Measurements from ENCODE around the gene METAP2. TPM values are rescaled to one million over a fixed set of nuclear protein-coding genes. Genes with fewer than 3 reads are reported as not detected.

The METAP2 gene
- total and polyA plus RNA-seq, 5 donors, result 55.0 to 70.3 (median 65.8) TPM

GRCh38 chr12:95487024-95487423 is 13.1 kb downstream of the METAP2 start:
- DNase-seq (no peak), ATAC-seq (no peak)
- Histone ChIP-seq H3K4me1 (ENCODE audit: control insufficient read depth, insufficient read depth, low read length) (no peaks in the 10 kb centered on the region), H3K27me3 (ENCODE audit: control insufficient read depth, insufficient read depth) (no peaks in the 10 kb centered on the region), H3K9me3 (ENCODE audit: control insufficient read depth, low read length) (no peaks in the 10 kb centered on the region), H3K27ac (ENCODE audit: low read length) (no peak overlapping the region), H3K4me3 (ENCODE audit: low read length) (no peak overlapping the region)
- 83% methylated on average over 2 of the region's 2 CpGs for WGBS
- intact Hi-C loops (cut with DNase I), result no loop called here

- Histone ChIP-seq H3K4me3 (ENCODE audit: low read length) (no peak overlapping the region), H3K4me1 (ENCODE audit: control insufficient read depth, insufficient read depth, low read length) (no peaks in the 10 kb centered on the region), H3K27me3 (ENCODE audit: control insufficient read depth, insufficient read depth) (no peaks in the 10 kb centered on the region), H3K27ac (ENCODE audit: low read length) (no peak overlapping the region), H3K9me3 (ENCODE audit: control insufficient read depth, low read length) (no peaks in the 10 kb centered on the region)
- DNase-seq (no peak), ATAC-seq (no peak)
- WGBS, result 90% methylated on average over 2 of the region's 2 CpGs
- intact Hi-C loops (cut with DNase I), result no loop called here
Measured at GRCh38 chr12:95492462-95492861, 18.5 kb downstream of the METAP2 start.

DNA sequence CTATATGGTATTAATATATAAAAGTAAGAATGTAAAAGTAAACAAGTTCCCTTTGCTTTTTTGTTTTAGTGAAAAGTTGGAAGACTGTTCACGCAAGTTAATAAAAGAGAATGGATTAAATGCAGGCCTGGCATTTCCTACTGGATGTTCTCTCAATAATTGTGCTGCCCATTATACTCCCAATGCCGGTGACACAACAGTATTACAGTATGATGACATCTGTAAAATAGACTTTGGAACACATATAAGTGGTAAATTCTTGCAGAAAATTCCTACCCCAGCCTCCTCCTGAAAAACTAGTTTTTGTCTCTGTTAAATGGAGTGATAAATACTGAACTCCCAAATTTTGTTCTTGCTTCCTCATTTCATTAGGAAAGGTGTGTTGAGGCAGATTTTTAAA is 20.9 kb downstream of the METAP2 start:
- WGBS, result 97% methylated on average over 2 of the region's 2 CpGs
- no peak overlapping the region for H3K27ac ChIP-seq (ENCODE audit: low read length)
- H3K9me3 ChIP-seq (ENCODE audit: control insufficient read depth, low read length), result no peaks in the 10 kb centered on the region
- DNase-seq (no peak), ATAC-seq (no peak)
- H3K4me3 ChIP-seq (ENCODE audit: low read length), result no peak overlapping the region
- intact Hi-C loops (cut with DNase I), result no loop called here
- H3K4me1 ChIP-seq (ENCODE audit: control insufficient read depth, insufficient read depth, low read length), result no peaks in the 10 kb centered on the region
- H3K27me3 ChIP-seq (ENCODE audit: control insufficient read depth, insufficient read depth), result no peaks in the 10 kb centered on the region

DNA sequence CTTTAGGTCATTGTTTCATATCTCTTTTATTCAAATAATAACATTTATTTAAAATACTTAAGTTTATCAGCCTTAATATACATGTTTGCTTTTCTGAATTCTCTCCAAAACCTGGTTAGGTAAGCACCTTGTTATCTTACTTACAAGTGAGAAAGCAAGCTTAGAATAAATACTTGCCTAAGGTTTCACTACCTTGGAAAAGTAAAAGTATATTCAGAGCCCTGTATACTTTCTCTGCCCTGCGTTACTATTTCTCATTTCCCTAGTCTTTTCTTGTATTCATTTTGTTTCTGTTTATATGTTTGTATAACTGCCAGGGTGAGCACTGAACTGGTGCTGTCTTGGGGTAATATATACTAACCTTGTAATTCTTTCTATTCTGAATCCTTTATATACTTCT is 21.5 kb downstream of the METAP2 start:
- Histone ChIP-seq H3K4me3 (ENCODE audit: low read length) (no peak overlapping the region), H3K4me1 (ENCODE audit: control insufficient read depth, insufficient read depth, low read length) (no peaks in the 10 kb centered on the region), H3K9me3 (ENCODE audit: control insufficient read depth, low read length) (no peaks in the 10 kb centered on the region), H3K27me3 (ENCODE audit: control insufficient read depth, insufficient read depth) (no peaks in the 10 kb centered on the region), H3K27ac (ENCODE audit: low read length) (no peak overlapping the region)
- DNase-seq (no peak), ATAC-seq (no peak)
- WGBS, result 88% methylated on average over 1 of the region's 1 CpG
- intact Hi-C loops (cut with DNase I), result no loop called here

DNA sequence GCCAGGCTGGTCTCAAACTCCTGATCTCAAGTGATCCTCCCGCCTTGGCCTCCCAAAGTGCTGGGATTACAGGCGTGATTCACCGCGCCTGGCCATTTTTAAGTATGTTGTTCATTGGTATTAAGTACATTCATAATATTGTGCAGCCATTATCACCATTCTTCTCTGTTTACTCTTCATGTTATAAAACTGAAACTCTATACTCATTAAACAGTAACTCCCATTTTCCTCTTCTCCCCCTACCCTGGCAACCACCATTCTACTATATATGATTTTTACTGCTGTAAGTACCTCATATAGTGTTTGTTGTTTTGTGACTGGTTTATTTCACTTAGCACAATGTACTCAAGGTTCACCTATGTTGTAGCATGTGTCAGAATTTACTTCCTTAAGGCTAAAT is 23.1 kb downstream of the METAP2 start:
- DNase-seq (no peak), ATAC-seq (no peak)
- no peak overlapping the region for H3K4me3 ChIP-seq (ENCODE audit: low read length)
- H3K4me1 ChIP-seq (ENCODE audit: control insufficient read depth, insufficient read depth, low read length), result no peaks in the 10 kb centered on the region
- 99% methylated on average over 4 of the region's 4 CpGs for WGBS
- H3K9me3 ChIP-seq (ENCODE audit: control insufficient read depth, low read length), result no peaks in the 10 kb centered on the region
- intact Hi-C loops (cut with DNase I), result no loop called here
- H3K27ac ChIP-seq (ENCODE audit: low read length), result no peak overlapping the region
- H3K27me3 ChIP-seq (ENCODE audit: control insufficient read depth, insufficient read depth), result no peaks in the 10 kb centered on the region

- H3K27me3 ChIP-seq (ENCODE audit: control insufficient read depth, insufficient read depth), result no peaks in the 10 kb centered on the region
- ATAC-seq (no peak), DNase-seq (no peak)
- WGBS, result 98% methylated on average over 5 of the region's 5 CpGs
- H3K4me3 ChIP-seq (ENCODE audit: low read length), result no peak overlapping the region
- H3K27ac ChIP-seq (ENCODE audit: low read length), result no peak overlapping the region
- H3K4me1 ChIP-seq (ENCODE audit: control insufficient read depth, insufficient read depth, low read length), result peaks cover 2% of the 10 kb centered on the region
- intact Hi-C loops (cut with DNase I), result no loop called here
- no peaks in the 10 kb centered on the region for H3K9me3 ChIP-seq (ENCODE audit: control insufficient read depth, low read length)
Measured at GRCh38 chr12:95498968-95499367, 25.0 kb downstream of the METAP2 start.

GRCh38 chr12:95499772-95500171 is 25.8 kb downstream of the METAP2 start:
- no peak for ATAC-seq
- Histone ChIP-seq H3K27me3 (ENCODE audit: control insufficient read depth, insufficient read depth) (no peaks in the 10 kb centered on the region), H3K9me3 (ENCODE audit: control insufficient read depth, low read length) (no peaks in the 10 kb centered on the region), H3K27ac (ENCODE audit: low read length) (no peak overlapping the region), H3K4me1 (ENCODE audit: control insufficient read depth, insufficient read depth, low read length) (peaks cover 2% of the 10 kb centered on the region), H3K4me3 (ENCODE audit: low read length) (no peak overlapping the region)
- intact Hi-C loops (cut with DNase I), result no loop called here
- WGBS, result 72% methylated on average over 2 of the region's 2 CpGs
- DNase-seq, result no peak

DNA sequence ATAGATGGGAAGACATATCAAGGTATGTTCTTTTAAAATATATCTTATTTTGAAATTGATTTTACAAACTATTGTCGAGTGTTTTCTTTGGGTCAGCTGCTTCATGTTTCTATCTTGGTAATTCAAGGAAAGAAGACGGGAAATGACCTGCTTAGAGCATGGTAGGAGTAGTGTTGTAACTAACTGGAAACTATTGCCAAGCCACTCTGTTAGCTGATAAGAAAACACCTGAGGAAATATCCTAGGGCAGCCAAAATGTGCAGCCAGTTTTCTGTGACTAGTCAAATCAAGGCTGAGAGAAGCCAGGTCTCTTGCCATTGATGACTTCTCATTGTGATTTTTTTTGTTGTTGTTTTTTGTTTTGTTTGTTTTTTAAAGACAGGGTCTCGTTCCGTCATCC is 30.2 kb downstream of the METAP2 start:
- H3K27me3 ChIP-seq (ENCODE audit: control insufficient read depth, insufficient read depth), result no peaks in the 10 kb centered on the region
- DNase-seq, result no peak
- peaks cover 2% of the 10 kb centered on the region for H3K4me1 ChIP-seq (ENCODE audit: control insufficient read depth, insufficient read depth, low read length)
- H3K4me3 ChIP-seq (ENCODE audit: low read length), result no peak overlapping the region
- intact Hi-C loops (cut with DNase I), result no loop called here
- H3K27ac ChIP-seq (ENCODE audit: low read length), result no peak overlapping the region
- WGBS, result 88% methylated on average over 4 of the region's 4 CpGs
- H3K9me3 ChIP-seq (ENCODE audit: control insufficient read depth, low read length), result no peaks in the 10 kb centered on the region
- no peak for ATAC-seq

DNA sequence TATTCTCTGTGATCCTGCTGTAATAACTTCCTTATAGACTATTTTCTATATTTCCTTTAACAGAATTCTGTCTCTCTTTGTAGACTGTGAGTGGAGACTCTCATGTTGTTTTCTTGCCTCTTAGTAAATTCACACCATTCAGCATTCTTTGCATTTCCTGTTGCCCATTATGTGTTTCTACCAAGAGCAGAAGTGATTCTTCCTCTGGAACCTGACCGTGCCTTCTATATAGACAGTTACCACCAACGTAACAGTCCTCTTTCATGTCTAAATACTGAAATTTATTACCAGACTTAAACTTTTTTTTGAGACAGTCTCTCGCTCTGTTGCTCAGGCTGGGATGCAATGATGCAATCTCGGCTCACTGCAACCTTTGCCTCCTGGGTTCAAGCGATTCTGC is 31.1 kb downstream of the METAP2 start:
- no peak for DNase-seq
- Histone ChIP-seq H3K9me3 (ENCODE audit: control insufficient read depth, low read length) (no peaks in the 10 kb centered on the region), H3K4me1 (ENCODE audit: control insufficient read depth, insufficient read depth, low read length) (peaks cover 2% of the 10 kb centered on the region), H3K4me3 (ENCODE audit: low read length) (no peak overlapping the region), H3K27ac (ENCODE audit: low read length) (no peak overlapping the region), H3K27me3 (ENCODE audit: control insufficient read depth, insufficient read depth) (no peaks in the 10 kb centered on the region)
- intact Hi-C loops (cut with DNase I), result no loop called here
- whole genome bisulfite sequencing, result 92% methylated on average over 5 of the region's 5 CpGs
- ATAC-seq, result no peak

- DNase-seq (no peak), ATAC-seq (no peak)
- 84% methylated on average over 10 of the region's 10 CpGs for WGBS
- Histone ChIP-seq H3K27ac (ENCODE audit: low read length) (no peak overlapping the region), H3K4me1 (ENCODE audit: control insufficient read depth, insufficient read depth, low read length) (peaks cover 2% of the 10 kb centered on the region), H3K9me3 (ENCODE audit: control insufficient read depth, low read length) (no peaks in the 10 kb centered on the region), H3K4me3 (ENCODE audit: low read length) (no peak overlapping the region), H3K27me3 (ENCODE audit: control insufficient read depth, insufficient read depth) (no peaks in the 10 kb centered on the region)
- intact Hi-C loops (cut with DNase I), result no loop called here
Measured at GRCh38 chr12:95506707-95507523, 33.0 kb downstream of the METAP2 start.

- Histone ChIP-seq H3K9me3 (ENCODE audit: control insufficient read depth, low read length) (no peaks in the 10 kb centered on the region), H3K4me3 (ENCODE audit: low read length) (no peak overlapping the region), H3K27ac (ENCODE audit: low read length) (no peak overlapping the region), H3K27me3 (ENCODE audit: control insufficient read depth, insufficient read depth) (no peaks in the 10 kb centered on the region), H3K4me1 (ENCODE audit: control insufficient read depth, insufficient read depth, low read length) (no peaks in the 10 kb centered on the region)
- no peak for ATAC-seq
- intact Hi-C loops (cut with DNase I), result no loop called here
- DNase-seq, result no peak
- WGBS, result 65% methylated on average over 3 of the region's 3 CpGs
Measured at GRCh38 chr12:95509300-95509699, 35.3 kb downstream of the METAP2 start.

DNA sequence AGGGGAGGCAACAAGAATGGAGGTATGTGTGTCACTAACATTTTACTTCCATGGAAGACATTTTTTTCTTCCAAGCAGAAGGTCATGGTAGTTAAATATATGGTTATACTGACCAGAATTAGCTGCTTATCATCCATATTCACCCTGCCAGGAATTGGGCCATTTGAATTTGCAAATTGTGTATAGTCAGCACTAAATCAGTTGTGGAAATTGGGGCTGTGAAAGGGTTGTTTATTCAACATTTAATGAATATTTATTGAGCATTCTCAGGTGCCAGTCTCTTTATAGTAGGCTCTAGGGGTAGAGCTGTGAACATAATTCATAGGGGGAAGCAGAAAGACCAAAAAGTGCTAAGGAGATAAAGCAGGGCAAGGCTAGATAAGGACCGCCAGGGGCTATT is 38.0 kb downstream of the METAP2 start:
- Histone ChIP-seq H3K4me3 (ENCODE audit: low read length) (no peak overlapping the region), H3K9me3 (ENCODE audit: control insufficient read depth, low read length) (no peaks in the 10 kb centered on the region), H3K27ac (ENCODE audit: low read length) (no peak overlapping the region), H3K27me3 (ENCODE audit: control insufficient read depth, insufficient read depth) (no peaks in the 10 kb centered on the region), H3K4me1 (ENCODE audit: control insufficient read depth, insufficient read depth, low read length) (no peaks in the 10 kb centered on the region)
- ATAC-seq, result no peak
- DNase-seq, result no peak
- WGBS, result 80% methylated on average over 1 of the region's 1 CpG
- intact Hi-C loops (cut with DNase I), result no loop called here
